Immature natural killer cell (primary cell): ENCODE results near the gene NXT2. TPM values are rescaled to one million over a fixed set of nuclear protein-coding genes. Genes with fewer than 3 reads are reported as not detected.
"Not testable (repeated sequence)": the region's sequence is repeated elsewhere in the genome, so short reads cannot be mapped to it uniquely, and the experiment has no call there.

Source experiments
- DNase-seq, 3 donors: peaks; one replicate each; pipeline ENCODE4 v3.0.0; 2022; ENCODE audit warnings: mixed read lengths in 1 of 3
- H3K27ac Mint-ChIP-seq, 6 donors: one replicate each; pipeline ENCODE4 v1.8.0; 2020; ENCODE audit warnings: mixed read lengths in 6 of 6, mild to moderate bottlenecking in 5 of 6, inconsistent platforms in 4 of 6, moderate library complexity in 3 of 6
- H3K27me3 Mint-ChIP-seq, 3 donors: one replicate each; pipeline ENCODE4 v1.8.0; 2020 to 2021; ENCODE audit warnings: low read depth in 3 of 3, mild to moderate bottlenecking in 3 of 3, mixed read lengths in 3 of 3, moderate library complexity in 3 of 3, inconsistent platforms in 1 of 3
- H3K36me3 Mint-ChIP-seq, 3 donors: one replicate each; pipeline ENCODE4 v1.8.0; 2020; ENCODE audit warnings: mixed read lengths in 3 of 3, inconsistent platforms in 2 of 3, mild to moderate bottlenecking in 2 of 3
- H3K4me1 Mint-ChIP-seq, 2 donors: one replicate each; pipeline ENCODE4 v1.8.0; 2020; ENCODE audit warnings: inconsistent platforms in 2 of 2, mild to moderate bottlenecking in 2 of 2, mixed read lengths in 2 of 2, moderate library complexity in 1 of 2
- H3K4me3 Mint-ChIP-seq, 5 donors: one replicate each; pipeline ENCODE4 v1.8.0; 2020; ENCODE audit warnings: mild to moderate bottlenecking in 5 of 5, mixed read lengths in 5 of 5, inconsistent platforms in 3 of 5, moderate library complexity in 3 of 5
- H3K9me3 Mint-ChIP-seq, 6 donors: one replicate each; pipeline ENCODE4 v1.8.0; 2020; ENCODE audit warnings: mild to moderate bottlenecking in 6 of 6, mixed read lengths in 6 of 6, inconsistent platforms in 4 of 6, moderate library complexity in 3 of 6
- polyA plus RNA-seq, 3 donors: library from polyadenylated mRNA; unstranded; fragments of 300-500 nt; fragmentation: Illumina TruSeq; gene quantifications; one replicate each; pipeline ENCODE4 v1.2.3, GENCODE V29; 2021

NXT2 gene
- 10 to 100 TPM; 28.6 to 52.1 (median 37.0) TPM for polyA plus RNA-seq

- H3K36me3 Mint-ChIP-seq = peaks cover 0 to 4% (median 0%) of the 10 kb centered on the region in 3 donors
- H3K9me3 Mint-ChIP-seq = peaks cover 0 to 3% (median 0%) of the 10 kb centered on the region in 6 donors
- peak within 1 kb of the TSS; percentile 91 to 98 (median 96) for H3K4me3 Mint-ChIP-seq
- peaks cover 5 to 16% (median 13%) of the 10 kb centered on the region in 3 donors for H3K27me3 Mint-ChIP-seq
- peak within 1 kb of the TSS; percentile 94 to 99 (median 98) for H3K27ac Mint-ChIP-seq
- peaks cover 28 to 51% of the 10 kb centered on the region in 2 donors for H3K4me1 Mint-ChIP-seq
- DNase-seq = peak; percentile 84 to 90 (median 88)
These were observed at the start of gene NXT2 for GRCh38 chrX:109536439-109537323. NXT2 (plus strand) TSS chrX:109536844; CDS start chrX:109537007, 163 bp downstream.

- H3K36me3 Mint-ChIP-seq = no peaks in the 10 kb centered on the region
- H3K27me3 Mint-ChIP-seq = peaks cover 0 to 4% (median 2%) of the 10 kb centered on the region in 3 donors
- H3K4me1 Mint-ChIP-seq = no peaks in the 10 kb centered on the region
- no peaks in the 10 kb centered on the region for H3K9me3 Mint-ChIP-seq
- DNase-seq = no peak
- peak overlapping the region in 1 of 6 donors; percentile 6 for H3K27ac Mint-ChIP-seq
- H3K4me3 Mint-ChIP-seq = no peak overlapping the region
These were observed 49.0 kb upstream of the NXT2 start for GRCh38 chrX:109487640-109488039.

GRCh38 chrX:109489174-109489573 lies 47.5 kb upstream of the NXT2 start:
- no peaks in the 10 kb centered on the region for H3K9me3 Mint-ChIP-seq
- H3K4me3 Mint-ChIP-seq = no peak overlapping the region
- no peaks in the 10 kb centered on the region for H3K4me1 Mint-ChIP-seq
- H3K27ac Mint-ChIP-seq = no peak overlapping the region
- no peak for DNase-seq
- peaks cover 0 to 3% (median 2%) of the 10 kb centered on the region in 3 donors for H3K27me3 Mint-ChIP-seq
- H3K36me3 Mint-ChIP-seq = no peaks in the 10 kb centered on the region

GRCh38 chrX:109498434-109498833 lies 38.2 kb upstream of the NXT2 start:
- H3K9me3 Mint-ChIP-seq = no peaks in the 10 kb centered on the region
- no peak for DNase-seq
- no peaks in the 10 kb centered on the region for H3K36me3 Mint-ChIP-seq
- no peaks in the 10 kb centered on the region for H3K4me1 Mint-ChIP-seq
- no peak overlapping the region for H3K4me3 Mint-ChIP-seq
- peaks cover 0 to 10% (median 2%) of the 10 kb centered on the region in 3 donors for H3K27me3 Mint-ChIP-seq
- no peak overlapping the region for H3K27ac Mint-ChIP-seq

- no peak overlapping the region for H3K4me3 Mint-ChIP-seq
These were observed 35.5 kb upstream of the NXT2 start for GRCh38 chrX:109501176-109501575.

GRCh38 chrX:109508915-109509314 lies 27.7 kb upstream of the NXT2 start:
- no peaks in the 10 kb centered on the region for H3K36me3 Mint-ChIP-seq
- no peaks in the 10 kb centered on the region for H3K9me3 Mint-ChIP-seq
- no peaks in the 10 kb centered on the region for H3K4me1 Mint-ChIP-seq
- DNase-seq = no peak
- H3K27me3 Mint-ChIP-seq = peaks cover 0 to 19% (median 2%) of the 10 kb centered on the region in 3 donors
- H3K4me3 Mint-ChIP-seq = no peak overlapping the region
- no peak overlapping the region for H3K27ac Mint-ChIP-seq

More at GRCh38 chrX:109501176-109501575, 35.5 kb upstream of the NXT2 start:
- Mint-ChIP-seq H3K9me3 (no peaks in the 10 kb centered on the region), H3K36me3 (no peaks in the 10 kb centered on the region), H3K27ac (no peak overlapping the region), H3K4me1 (no peaks in the 10 kb centered on the region), H3K27me3 (peaks cover 0 to 6% (median 2%) of the 10 kb centered on the region in 3 donors)
- no peak for DNase-seq

DNA sequence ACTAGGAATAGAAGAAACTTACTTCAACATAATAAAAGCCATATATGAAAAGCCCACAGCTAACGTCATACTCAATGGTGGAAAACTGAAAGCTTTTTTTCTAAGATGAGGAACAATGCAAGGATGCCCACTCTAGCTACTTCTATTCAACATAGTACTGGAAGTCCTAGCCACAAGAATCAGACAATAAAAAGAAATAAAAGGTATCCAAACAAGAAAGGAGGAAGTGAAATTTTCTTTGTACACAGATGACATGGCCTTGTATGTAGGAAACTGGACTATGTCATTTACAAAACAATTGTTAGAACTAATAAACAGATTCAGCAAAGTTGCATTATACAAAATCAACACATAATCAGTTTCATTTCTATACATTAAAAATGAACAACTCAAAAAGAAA lies 25.5 kb upstream of the NXT2 start:
- Mint-ChIP-seq H3K27ac (no peak overlapping the region), H3K27me3 (peaks cover 0 to 24% (median 2%) of the 10 kb centered on the region in 3 donors), H3K4me3 (no peak overlapping the region), H3K4me1 (no peaks in the 10 kb centered on the region), H3K9me3 (no peaks in the 10 kb centered on the region), H3K36me3 (no peaks in the 10 kb centered on the region)
- DNase-seq = no peak

- Mint-ChIP-seq H3K9me3 (no peaks in the 10 kb centered on the region), H3K36me3 (no peaks in the 10 kb centered on the region), H3K27me3 (peaks cover 3 to 24% (median 8%) of the 10 kb centered on the region in 3 donors), H3K4me1 (no peaks in the 10 kb centered on the region), H3K27ac (no peak overlapping the region), H3K4me3 (no peak overlapping the region)
- DNase-seq = no peak
These were observed 17.6 kb upstream of the NXT2 start for GRCh38 chrX:109519001-109519400.

DNA sequence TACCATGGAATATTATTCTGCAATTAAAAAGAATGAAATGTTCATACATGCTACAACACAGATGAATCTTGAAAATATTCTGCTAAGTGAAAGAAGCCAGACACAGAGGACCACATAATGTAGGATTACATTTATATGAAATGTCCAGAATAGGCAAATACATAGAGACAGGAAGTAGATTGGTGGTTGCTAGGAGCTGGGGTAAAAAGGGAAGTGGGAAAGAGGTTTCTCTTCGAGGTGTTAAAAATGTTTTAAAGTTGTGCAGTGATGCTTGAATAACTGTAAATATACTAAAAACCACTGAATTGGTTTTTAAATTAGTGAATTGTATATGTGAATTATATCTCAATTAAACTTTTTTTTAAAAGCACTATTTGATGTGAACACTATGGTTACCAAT lies 3.6 kb upstream of the NXT2 start:
- Mint-ChIP-seq H3K27ac (peak overlapping the region in 3 of 6 donors; percentile 5 to 71 (median 53)), H3K4me3 (peak overlapping the region in 3 of 5 donors; percentile 19 to 72 (median 55)), H3K9me3 (peaks cover 0 to 3% (median 0%) of the 10 kb centered on the region in 6 donors), H3K27me3 (peaks cover 0 to 19% (median 11%) of the 10 kb centered on the region in 3 donors), H3K4me1 (peaks cover 28 to 49% of the 10 kb centered on the region in 2 donors), H3K36me3 (peaks cover 0 to 4% (median 0%) of the 10 kb centered on the region in 3 donors)
- DNase-seq = peak; percentile 34 to 39 (median 34)

GRCh38 chrX:109533631-109534030 lies 3.0 kb upstream of the NXT2 start:
- DNase-seq = no peak
- peaks cover 0 to 19% (median 11%) of the 10 kb centered on the region in 3 donors for H3K27me3 Mint-ChIP-seq
- peak overlapping the region in 1 of 5 donors; percentile 3 for H3K4me3 Mint-ChIP-seq
- peak overlapping the region in 2 of 6 donors; percentile 49 to 50 for H3K27ac Mint-ChIP-seq
- peaks cover 28 to 51% of the 10 kb centered on the region in 2 donors for H3K4me1 Mint-ChIP-seq
- peaks cover 0 to 3% (median 0%) of the 10 kb centered on the region in 6 donors for H3K9me3 Mint-ChIP-seq
- peaks cover 0 to 4% (median 0%) of the 10 kb centered on the region in 3 donors for H3K36me3 Mint-ChIP-seq

GRCh38 chrX:109534933-109535332 lies 1.7 kb upstream of the NXT2 start:
- Mint-ChIP-seq H3K27me3 (peaks cover 0 to 16% (median 13%) of the 10 kb centered on the region in 3 donors), H3K4me3 (no peak overlapping the region), H3K9me3 (peaks cover 0 to 3% (median 0%) of the 10 kb centered on the region in 6 donors), H3K4me1 (peaks cover 28 to 51% of the 10 kb centered on the region in 2 donors), H3K36me3 (peaks cover 0 to 4% (median 0%) of the 10 kb centered on the region in 3 donors), H3K27ac (no peak overlapping the region)
- no peak for DNase-seq

DNA sequence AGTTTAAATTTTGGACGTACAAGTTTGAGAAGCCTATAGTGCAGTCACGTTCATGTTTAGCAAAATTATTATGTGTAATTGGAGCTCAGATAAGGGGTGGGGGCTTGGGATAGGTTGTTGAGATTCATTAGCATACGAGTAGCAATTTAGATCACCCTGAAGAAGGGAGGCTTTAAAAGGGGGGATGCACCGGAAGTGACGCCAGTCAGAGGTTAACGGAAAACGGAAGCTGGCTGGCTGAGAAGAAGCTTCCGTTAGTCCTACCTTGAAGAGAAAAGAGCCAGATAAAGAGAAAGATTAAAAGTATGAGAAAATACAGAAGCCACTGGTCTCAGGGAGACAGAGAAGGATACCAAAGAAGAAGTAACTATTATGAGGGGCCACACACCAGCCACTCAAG lies 1.1 kb upstream of the NXT2 start:
- peak overlapping the region in 2 of 6 donors; percentile 6 to 34 for H3K27ac Mint-ChIP-seq
- H3K4me3 Mint-ChIP-seq = peak overlapping the region in 4 of 5 donors; percentile 18 to 52 (median 45)
- DNase-seq = no peak
- peaks cover 0 to 4% (median 0%) of the 10 kb centered on the region in 3 donors for H3K36me3 Mint-ChIP-seq
- peaks cover 0 to 3% (median 0%) of the 10 kb centered on the region in 6 donors for H3K9me3 Mint-ChIP-seq
- H3K4me1 Mint-ChIP-seq = peaks cover 28 to 51% of the 10 kb centered on the region in 2 donors
- peaks cover 3 to 16% (median 13%) of the 10 kb centered on the region in 3 donors for H3K27me3 Mint-ChIP-seq

- peak overlapping the region; percentile 94 to 99 (median 98) for H3K27ac Mint-ChIP-seq
- H3K36me3 Mint-ChIP-seq = peaks cover 0 to 4% (median 0%) of the 10 kb centered on the region in 3 donors
- peaks cover 0 to 3% (median 0%) of the 10 kb centered on the region in 6 donors for H3K9me3 Mint-ChIP-seq
- peaks cover 27 to 45% of the 10 kb centered on the region in 2 donors for H3K4me1 Mint-ChIP-seq
- DNase-seq = no peak
- peaks cover 5 to 16% (median 13%) of the 10 kb centered on the region in 3 donors for H3K27me3 Mint-ChIP-seq
- peak overlapping the region; percentile 91 to 98 (median 96) for H3K4me3 Mint-ChIP-seq
These were observed 651 bp downstream of the NXT2 start for GRCh38 chrX:109537324-109537665.

- not testable (repeated sequence) for H3K4me3 Mint-ChIP-seq, H3K36me3 Mint-ChIP-seq
- H3K27me3 Mint-ChIP-seq = peaks cover 5 to 18% (median 11%) of the 10 kb centered on the region in 3 donors
These were observed 2.4 kb downstream of the NXT2 start for GRCh38 chrX:109539007-109539406.

More at GRCh38 chrX:109539007-109539406, 2.4 kb downstream of the NXT2 start:
- peak overlapping the region in 1 of 6 donors; percentile 62 for H3K27ac Mint-ChIP-seq
- DNase-seq, H3K9me3 Mint-ChIP-seq: not testable (repeated sequence)
- H3K4me1 Mint-ChIP-seq = peaks cover 11 to 28% of the 10 kb centered on the region in 2 donors
